NB4 (cell line): ENCODE data around the gene SUSD2.

Experiments used
- MYC ChIP-seq: IDR thresholded peaks from 2 replicates; pipeline ENCODE4 v1.6.1; 2011; ENCODE audit warnings: low read depth, low read length
- POLR2A ChIP-seq: IDR thresholded peaks from 2 replicates; pipeline ENCODE4 v1.6.1; 2011; ENCODE audit warnings: mild to moderate bottlenecking; ENCODE audit not compliant: insufficient read length; ENCODE audit errors: extremely low read depth

DNA sequence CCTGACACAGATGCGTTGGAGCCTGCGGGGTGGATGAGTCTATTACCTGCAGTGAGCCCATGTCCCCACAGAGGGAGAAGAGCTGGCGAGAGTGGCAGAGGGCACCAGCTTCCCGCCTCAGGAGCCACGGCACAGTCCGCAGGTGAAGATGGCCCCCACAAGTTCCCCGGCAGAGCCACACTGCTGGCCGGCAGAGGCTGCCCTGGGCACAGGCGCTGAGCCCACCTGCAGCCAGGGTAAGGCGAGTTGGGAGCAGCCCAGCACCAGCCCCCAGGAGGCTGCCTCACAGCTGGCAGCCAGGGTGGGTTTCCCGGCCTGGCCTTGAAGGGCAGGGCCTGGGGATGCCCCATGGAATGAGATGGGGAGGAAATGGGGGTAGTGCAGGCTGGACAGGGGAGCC, 5.2 kb upstream of the SUSD2 start:
- TF ChIP-seq MYC (no peak), POLR2A (no peak)
